Loucy (cell line): ENCODE data around the gene LRRC57.

Experiments used
- EZH2phosphoT487 ChIP-seq: fragments of 200-600 bp; IDR thresholded peaks from 2 replicates; pipeline ENCODE4 v1.6.1; 2018; ENCODE audit warnings: antibody characterized with exemption, mild to moderate bottlenecking, moderate library complexity, borderline replicate concordance
- TF ChIP-seq, protein P1 (sequence below): fragments of 200-600 bp; sonication (generic); conservative IDR thresholded peaks from 2 replicates; pipeline ENCODE4 v1.5.1; 2014; ENCODE audit warnings: mild to moderate bottlenecking, antibody characterized with exemption, low read length

DNA sequence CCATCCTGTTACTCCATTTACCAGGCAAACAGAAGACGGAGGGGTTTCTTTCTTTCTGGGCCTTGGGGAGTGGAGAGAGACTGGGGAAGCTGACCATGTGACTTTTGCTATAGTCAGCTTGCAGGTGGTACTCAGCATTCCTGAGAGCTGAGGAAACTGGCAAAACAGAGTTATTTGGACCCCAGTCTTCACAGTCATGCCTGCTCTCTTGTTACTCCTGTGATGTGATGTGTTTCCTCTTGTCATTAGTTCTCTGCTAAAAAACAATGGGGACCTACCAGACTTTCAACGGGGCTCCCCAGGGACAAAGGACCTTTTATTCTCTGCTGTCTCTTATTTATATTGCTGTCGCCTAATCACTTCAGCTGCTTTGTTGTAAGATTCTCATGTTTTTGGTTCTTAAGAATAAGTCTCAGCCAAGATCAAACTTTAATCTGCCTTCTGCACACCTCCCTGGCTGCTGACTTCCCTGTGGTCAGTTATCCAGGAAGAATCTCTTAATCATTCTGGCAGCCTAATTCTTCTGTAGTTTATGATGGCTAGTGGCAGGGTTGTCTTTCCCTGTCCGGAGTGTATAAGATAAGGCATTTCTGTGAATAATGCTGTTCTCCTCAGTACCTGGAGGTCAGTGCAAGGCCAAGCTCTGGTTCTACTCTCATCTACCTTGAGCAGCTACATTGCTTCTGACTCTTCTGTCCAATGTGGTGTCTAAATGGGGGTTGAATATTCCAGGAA is 35.6 kb upstream of the LRRC57 start:
- TF ChIP-seq, protein P1, sequence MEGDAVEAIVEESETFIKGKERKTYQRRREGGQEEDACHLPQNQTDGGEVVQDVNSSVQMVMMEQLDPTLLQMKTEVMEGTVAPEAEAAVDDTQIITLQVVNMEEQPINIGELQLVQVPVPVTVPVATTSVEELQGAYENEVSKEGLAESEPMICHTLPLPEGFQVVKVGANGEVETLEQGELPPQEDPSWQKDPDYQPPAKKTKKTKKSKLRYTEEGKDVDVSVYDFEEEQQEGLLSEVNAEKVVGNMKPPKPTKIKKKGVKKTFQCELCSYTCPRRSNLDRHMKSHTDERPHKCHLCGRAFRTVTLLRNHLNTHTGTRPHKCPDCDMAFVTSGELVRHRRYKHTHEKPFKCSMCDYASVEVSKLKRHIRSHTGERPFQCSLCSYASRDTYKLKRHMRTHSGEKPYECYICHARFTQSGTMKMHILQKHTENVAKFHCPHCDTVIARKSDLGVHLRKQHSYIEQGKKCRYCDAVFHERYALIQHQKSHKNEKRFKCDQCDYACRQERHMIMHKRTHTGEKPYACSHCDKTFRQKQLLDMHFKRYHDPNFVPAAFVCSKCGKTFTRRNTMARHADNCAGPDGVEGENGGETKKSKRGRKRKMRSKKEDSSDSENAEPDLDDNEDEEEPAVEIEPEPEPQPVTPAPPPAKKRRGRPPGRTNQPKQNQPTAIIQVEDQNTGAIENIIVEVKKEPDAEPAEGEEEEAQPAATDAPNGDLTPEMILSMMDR = no peak
- TF ChIP-seq EZH2phosphoT487 = no peak
